Activated T-helper 2 cell treated with anti-CD3 and anti-CD28 coated beads, Interferon-gamma antibody, Interleukin-2, Interleukin-4, amounts not matched to agents 10 μg/mL and 5 μg/mL and 100 μg/mL, durations not matched to agents 14 hours and 24 hours and 36 hours (primary cell): Measurements from ENCODE around the gene MATR3. TPM values are rescaled to one million over a fixed set of nuclear protein-coding genes. Genes with fewer than 3 reads are reported as not detected.
A peak's percentile ranks its signal among the peaks of the same experiment; 100 is the strongest.
"Not testable (repeated sequence)": the region's sequence is repeated elsewhere in the genome, so short reads cannot be mapped to it uniquely, and the experiment has no call there.

Source experiments
- DNase-seq: peaks from one replicate; pipeline ENCODE4 v3.0.0; 2021; ENCODE audit warnings: low spot score
- H3K27ac Mint-ChIP-seq: one replicate; pipeline ENCODE4 v1.8.0; 2021; ENCODE audit warnings: mixed read lengths
- H3K27me3 Mint-ChIP-seq: one replicate; pipeline ENCODE4 v1.8.0; 2021; ENCODE audit warnings: low read depth, mixed read lengths
- H3K36me3 Mint-ChIP-seq: one replicate; pipeline ENCODE4 v1.8.0; 2021; ENCODE audit warnings: low read depth, mixed read lengths
- H3K4me1 Mint-ChIP-seq: one replicate; pipeline ENCODE4 v1.8.0; 2021; ENCODE audit warnings: low read depth, mixed read lengths
- H3K4me3 Mint-ChIP-seq: one replicate; pipeline ENCODE4 v1.8.0; 2021; ENCODE audit warnings: low read depth, mild to moderate bottlenecking, moderate library complexity, mixed read lengths
- H3K9me3 Mint-ChIP-seq: one replicate; pipeline ENCODE4 v1.8.0; 2021; ENCODE audit warnings: mixed read lengths
- intact Hi-C: fragments of 100-400 bp; cut with micrococcal nuclease; formaldehyde crosslinking; loops from one replicate; pipeline ENCODE4 v1.15.1; 2023
- total RNA-seq: library from RNA; stranded (reverse); gene quantifications from 2 replicates; pipeline ENCODE4 v1.2.3, GENCODE V29; 2022

Gene MATR3
- total RNA-seq, 1 donor from 2014 or later, result 259 TPM

DNA sequence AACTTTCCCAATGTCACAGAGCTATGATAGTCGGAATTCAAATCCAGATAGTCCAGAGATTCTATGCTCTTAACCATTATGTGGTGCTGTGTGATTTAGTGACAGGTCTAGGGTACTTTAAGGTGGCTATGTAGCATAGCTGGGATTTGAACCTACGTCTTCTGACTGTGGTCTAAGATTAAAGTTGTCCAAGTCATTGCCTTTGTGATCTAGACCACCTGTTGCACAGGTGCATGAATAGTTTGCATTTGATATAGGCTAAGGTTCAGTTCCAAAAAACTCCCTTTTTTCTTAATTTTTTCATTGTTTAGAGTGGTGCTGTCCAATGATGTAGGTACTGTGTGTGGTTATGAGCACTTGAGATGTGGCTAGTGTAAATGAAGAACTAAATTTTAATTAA lies 50.6 kb downstream of the MATR3 start:
- intact Hi-C loops, result no loop called here
- no peak for DNase-seq
- Mint-ChIP-seq H3K36me3 (peaks cover 30% of the 10 kb centered on the region), H3K4me1 (peaks cover 32% of the 10 kb centered on the region), H3K27ac (no peak overlapping the region), H3K9me3 (no peaks in the 10 kb centered on the region), H3K27me3 (no peaks in the 10 kb centered on the region), H3K4me3 (peak overlapping the region; percentile 13)

- intact Hi-C loops, DNase-seq, H3K27ac Mint-ChIP-seq, H3K4me3 Mint-ChIP-seq, H3K9me3 Mint-ChIP-seq, H3K27me3 Mint-ChIP-seq: not testable (repeated sequence)
- Mint-ChIP-seq H3K36me3 (peaks cover 30% of the 10 kb centered on the region), H3K4me1 (peaks cover 32% of the 10 kb centered on the region)
Observed at GRCh38 chr5:139345442-139345841, 51.9 kb downstream of the MATR3 start.

- H3K9me3 Mint-ChIP-seq, intact Hi-C loops, H3K4me3 Mint-ChIP-seq, DNase-seq, H3K27me3 Mint-ChIP-seq, H3K27ac Mint-ChIP-seq: not testable (repeated sequence)
- Mint-ChIP-seq H3K36me3 (peaks cover 39% of the 10 kb centered on the region), H3K4me1 (peaks cover 24% of the 10 kb centered on the region)
Observed at GRCh38 chr5:139347863-139348262, 54.3 kb downstream of the MATR3 start.

GRCh38 chr5:139354186-139354585 lies 60.6 kb downstream of the MATR3 start:
- Mint-ChIP-seq H3K4me1 (peaks cover 3% of the 10 kb centered on the region), H3K36me3 (peaks cover 45% of the 10 kb centered on the region), H3K27ac (no peak overlapping the region), H3K4me3 (no peak overlapping the region), H3K27me3 (no peaks in the 10 kb centered on the region), H3K9me3 (peaks cover 6% of the 10 kb centered on the region)
- DNase-seq, result no peak
- intact Hi-C loops, result no loop called here

GRCh38 chr5:139355900-139356299 lies 62.4 kb downstream of the MATR3 start:
- H3K36me3 Mint-ChIP-seq, result peaks cover 52% of the 10 kb centered on the region

GRCh38 chr5:139358064-139358463 lies 64.5 kb downstream of the MATR3 start:
- no peak for DNase-seq
- Mint-ChIP-seq H3K36me3 (peaks cover 53% of the 10 kb centered on the region), H3K9me3 (peaks cover 6% of the 10 kb centered on the region), H3K27ac (no peak overlapping the region), H3K4me1 (peaks cover 2% of the 10 kb centered on the region), H3K4me3 (no peak overlapping the region), H3K27me3 (no peaks in the 10 kb centered on the region)
- intact Hi-C loops, result no loop called here

More at GRCh38 chr5:139355900-139356299, 62.4 kb downstream of the MATR3 start:
- H3K4me3 Mint-ChIP-seq, H3K27me3 Mint-ChIP-seq, intact Hi-C loops, H3K9me3 Mint-ChIP-seq, DNase-seq, H3K27ac Mint-ChIP-seq, H3K4me1 Mint-ChIP-seq: not testable (repeated sequence)

DNA sequence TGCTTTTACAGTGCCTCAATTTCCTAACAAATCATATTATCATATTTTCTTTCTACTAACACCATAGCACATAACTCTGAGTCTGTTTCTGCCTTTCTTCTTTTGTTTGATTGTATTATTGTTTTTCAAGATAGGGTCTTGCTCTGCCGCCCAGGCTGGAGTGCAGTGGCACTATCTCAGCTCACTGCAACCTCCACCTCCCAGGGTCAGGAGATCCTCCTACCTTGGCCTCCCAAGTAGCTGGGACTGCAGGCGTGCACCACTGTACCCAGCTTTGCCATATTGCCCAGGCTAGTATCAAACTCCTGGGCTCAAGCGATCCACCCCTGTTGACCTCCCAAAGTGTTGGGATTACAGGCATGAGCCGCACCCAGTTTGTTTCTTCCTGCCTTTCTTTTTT lies 66.8 kb downstream of the MATR3 start:
- peaks cover 5% of the 10 kb centered on the region for H3K4me1 Mint-ChIP-seq
- no peak overlapping the region for H3K27ac Mint-ChIP-seq

GRCh38 chr5:139361835-139362429 lies 68.4 kb downstream of the MATR3 start:
- H3K36me3 Mint-ChIP-seq, result peaks cover 64% of the 10 kb centered on the region
- no peak overlapping the region for H3K4me3 Mint-ChIP-seq
- no peak overlapping the region for H3K27ac Mint-ChIP-seq
- H3K9me3 Mint-ChIP-seq, result no peaks in the 10 kb centered on the region
- no peak for DNase-seq
- H3K27me3 Mint-ChIP-seq, result no peaks in the 10 kb centered on the region
- peaks cover 4% of the 10 kb centered on the region for H3K4me1 Mint-ChIP-seq
- intact Hi-C loops, result no loop called here

More for the DNA sequence above, 66.8 kb downstream of the MATR3 start:
- Mint-ChIP-seq H3K9me3 (no peaks in the 10 kb centered on the region), H3K4me3 (no peak overlapping the region), H3K36me3 (peaks cover 55% of the 10 kb centered on the region), H3K27me3 (no peaks in the 10 kb centered on the region)
- DNase-seq, result no peak
- intact Hi-C loops, result no loop called here

GRCh38 chr5:139363937-139364336 lies 70.4 kb downstream of the MATR3 start:
- Mint-ChIP-seq H3K27ac (peak overlapping the region; percentile 46), H3K9me3 (no peaks in the 10 kb centered on the region), H3K4me3 (no peak overlapping the region), H3K27me3 (no peaks in the 10 kb centered on the region), H3K4me1 (peaks cover 4% of the 10 kb centered on the region), H3K36me3 (peaks cover 55% of the 10 kb centered on the region)
- no peak for DNase-seq
- intact Hi-C loops, result no loop called here

DNA sequence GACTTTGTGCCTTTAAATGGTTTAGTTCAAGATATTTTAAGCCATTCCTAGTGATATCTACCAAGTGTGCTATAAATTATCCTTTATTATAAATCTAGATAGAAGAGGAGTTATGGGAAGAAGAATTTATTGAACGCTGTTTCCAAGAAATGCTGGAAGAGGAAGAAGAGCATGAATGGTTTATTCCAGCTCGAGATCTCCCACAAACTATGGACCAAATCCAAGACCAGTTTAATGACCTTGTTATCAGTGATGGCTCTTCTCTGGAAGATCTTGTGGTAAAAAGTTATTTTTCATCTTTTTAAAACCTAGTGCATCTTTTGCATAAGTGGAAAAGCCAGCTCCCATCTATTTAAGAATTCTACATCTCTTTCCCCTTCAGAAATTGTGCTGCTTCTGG lies 70.9 kb downstream of the MATR3 start:
- Mint-ChIP-seq H3K4me3 (no peak overlapping the region), H3K36me3 (peaks cover 59% of the 10 kb centered on the region), H3K27me3 (no peaks in the 10 kb centered on the region), H3K9me3 (no peaks in the 10 kb centered on the region), H3K4me1 (peaks cover 4% of the 10 kb centered on the region), H3K27ac (no peak overlapping the region)
- DNase-seq, result no peak
- intact Hi-C loops, result no loop called here

DNA sequence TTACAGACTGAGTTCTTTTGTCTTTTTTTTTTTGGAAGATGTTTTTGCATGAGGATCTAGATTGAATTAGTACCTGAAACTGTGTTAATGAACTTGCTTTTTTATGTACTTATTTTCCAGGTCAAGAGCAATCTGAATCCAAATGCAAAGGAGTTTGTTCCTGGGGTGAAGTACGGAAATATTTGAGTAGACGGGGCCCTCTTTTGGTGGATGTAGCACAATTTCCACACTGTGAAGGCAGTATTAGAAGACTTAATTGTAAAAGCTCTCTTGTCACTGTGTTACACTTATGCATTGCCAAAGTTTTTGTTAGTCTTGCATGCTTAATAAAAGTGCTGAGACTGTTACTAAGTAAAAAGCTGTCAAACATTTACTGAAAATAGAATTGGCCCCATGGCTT lies 75.1 kb downstream of the MATR3 start:
- Mint-ChIP-seq H3K4me1 (peaks cover 15% of the 10 kb centered on the region), H3K4me3 (no peak overlapping the region), H3K9me3 (no peaks in the 10 kb centered on the region), H3K27ac (no peak overlapping the region), H3K27me3 (no peaks in the 10 kb centered on the region), H3K36me3 (peaks cover 58% of the 10 kb centered on the region)
- intact Hi-C loops, result no loop called here
- no peak for DNase-seq

GRCh38 chr5:139369181-139369580 lies 75.6 kb downstream of the MATR3 start:
- Mint-ChIP-seq H3K4me3 (no peak overlapping the region), H3K9me3 (no peaks in the 10 kb centered on the region), H3K27ac (no peak overlapping the region), H3K4me1 (peaks cover 13% of the 10 kb centered on the region), H3K36me3 (peaks cover 52% of the 10 kb centered on the region), H3K27me3 (no peaks in the 10 kb centered on the region)
- DNase-seq, result no peak
- intact Hi-C loops, result no loop called here

DNA sequence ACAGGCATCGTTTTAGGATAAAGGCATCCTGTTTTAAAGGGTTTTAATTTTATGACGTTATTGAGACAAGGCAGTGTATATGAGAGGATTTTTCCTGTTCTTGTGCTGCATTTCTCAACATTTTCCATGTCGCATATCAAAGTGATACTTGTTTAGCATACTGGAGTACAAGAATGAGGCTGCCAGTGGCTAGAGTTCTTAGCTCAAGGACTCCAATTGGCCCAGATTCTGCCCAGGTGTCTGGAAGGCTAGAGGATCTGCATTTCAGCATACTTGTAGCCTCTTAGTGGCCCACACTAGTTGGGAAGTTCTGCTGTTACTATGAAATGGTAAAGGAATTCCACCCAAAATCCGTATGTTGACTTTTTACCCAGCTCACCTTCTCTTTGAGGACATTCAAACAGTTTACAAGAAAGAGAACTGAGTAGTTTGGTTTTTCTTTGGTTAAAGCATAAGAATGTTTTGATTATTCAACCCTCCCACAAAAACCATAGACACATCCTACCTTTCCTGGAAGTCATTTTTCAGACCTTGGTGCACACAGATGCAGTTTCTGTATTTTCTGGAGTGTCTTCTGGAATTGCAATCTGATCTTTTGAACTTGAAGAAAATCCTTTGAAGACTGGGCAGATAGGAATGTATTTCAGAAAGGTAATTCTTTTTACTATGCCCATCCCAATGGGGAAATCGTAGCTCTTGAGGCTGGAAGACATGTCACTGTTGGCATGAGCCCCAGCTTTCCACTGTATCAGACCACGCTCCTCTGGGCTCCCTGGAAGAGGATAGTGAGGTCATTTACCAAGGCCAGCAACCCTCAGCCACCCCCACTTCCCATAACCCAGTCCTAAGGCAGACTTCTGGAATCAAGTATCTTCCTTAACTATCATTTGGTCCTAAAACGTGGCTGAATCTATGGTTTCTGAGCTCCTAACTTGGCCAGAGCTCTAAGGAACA lies 78.2 kb downstream of the MATR3 start:
- Mint-ChIP-seq H3K27me3 (no peaks in the 10 kb centered on the region), H3K4me1 (peaks cover 13% of the 10 kb centered on the region), H3K4me3 (no peak overlapping the region), H3K9me3 (no peaks in the 10 kb centered on the region), H3K27ac (peak overlapping the region; percentile 18), H3K36me3 (peaks cover 36% of the 10 kb centered on the region)
- intact Hi-C loops, result no loop called here
- DNase-seq, result no peak
